HEK293T (cell line): ENCODE results near the gene CACNA1F.

Experiments
- CTCF ChIA-PET: fragments of 350-600 bp; formaldehyde crosslinking; extraction: SDS; loops from one replicate; lab custom pipeline; 2021; ENCODE audit warnings: antibody characterized with exemption, inconsistent platforms; lab: Yijun Ruan, JAX
- POLR2A ChIA-PET: fragments of 350-600 bp; formaldehyde crosslinking; extraction: SDS; loops from one replicate; lab custom pipeline; 2020; ENCODE audit warnings: antibody characterized with exemption, inconsistent platforms; lab: Yijun Ruan, JAX
- DNase-seq: peaks from one replicate; pipeline ENCODE4 v3.0.0; 2012; ENCODE audit warnings: mixed read lengths; ENCODE audit errors: extremely low spot score
- ARNT ChIP-seq: fragments of 450-650 bp; IDR thresholded peaks from 2 replicates; pipeline ENCODE4 v1.6.1; 2017; ENCODE audit warnings: mild to moderate bottlenecking
- BHLHE40 ChIP-seq: fragments of 450-650 bp; IDR thresholded peaks from 2 replicates; pipeline ENCODE4 v1.6.1; 2016; ENCODE audit warnings: mild to moderate bottlenecking, moderate library complexity, borderline replicate concordance
- CTBP1 ChIP-seq: fragments of 450-650 bp; IDR thresholded peaks from 2 replicates; pipeline ENCODE4 v1.6.1; 2016; ENCODE audit warnings: borderline replicate concordance
- ELF4 ChIP-seq: fragments of 450-650 bp; IDR thresholded peaks from 2 replicates; pipeline ENCODE4 v1.6.1; 2017; ENCODE audit warnings: antibody characterized with exemption
- FOXA1 ChIP-seq: fragments of 450-650 bp; IDR thresholded peaks from 2 replicates; pipeline ENCODE4 v1.6.1; 2016; ENCODE audit warnings: mild to moderate bottlenecking
- FOXK2 ChIP-seq: fragments of 450-650 bp; IDR thresholded peaks from 2 replicates; pipeline ENCODE4 v1.6.1; 2016; ENCODE audit warnings: mild to moderate bottlenecking
- FOXM1 ChIP-seq: fragments of 450-650 bp; IDR thresholded peaks from 2 replicates; pipeline ENCODE4 v1.6.1; 2017; ENCODE audit warnings: mild to moderate bottlenecking, borderline replicate concordance
- HDGF ChIP-seq: fragments of 450-650 bp; IDR thresholded peaks from 2 replicates; pipeline ENCODE4 v1.6.1; 2017; ENCODE audit warnings: antibody characterized with exemption, borderline replicate concordance
- L3MBTL2 ChIP-seq: fragments of 450-650 bp; conservative IDR thresholded peaks from 2 replicates; pipeline ENCODE4 v1.6.1; 2016; ENCODE audit warnings: mild to moderate bottlenecking
- LEF1 ChIP-seq: fragments of 450-650 bp; IDR thresholded peaks from 2 replicates; pipeline ENCODE4 v1.6.1; 2017; ENCODE audit warnings: mild to moderate bottlenecking, borderline replicate concordance
- NFRKB ChIP-seq: fragments of 450-650 bp; IDR thresholded peaks from 2 replicates; pipeline ENCODE4 v1.6.1; 2016; ENCODE audit warnings: mild to moderate bottlenecking, moderate library complexity
- PKNOX1 ChIP-seq: fragments of 450-650 bp; IDR thresholded peaks from 2 replicates; pipeline ENCODE4 v1.6.1; 2016
- SP1 ChIP-seq: fragments of 450-650 bp; IDR thresholded peaks from 2 replicates; pipeline ENCODE4 v1.6.1; 2017
- SUZ12 ChIP-seq: fragments of 450-650 bp; IDR thresholded peaks from 2 replicates; pipeline ENCODE4 v1.6.1; 2016; ENCODE audit warnings: mild to moderate bottlenecking
- TARDBP ChIP-seq: fragments of 450-650 bp; IDR thresholded peaks from 2 replicates; pipeline ENCODE4 v1.6.1; 2016
- ZNF384 ChIP-seq: fragments of 450-650 bp; IDR thresholded peaks from 2 replicates; pipeline ENCODE4 v1.6.1; 2016

CACNA1F gene

GRCh38 chrX:49244207-49244606 lies 11.1 kb upstream of the CACNA1F start:
- DNase-seq: no peak
- TF ChIP-seq SP1: no peak
- TF ChIP-seq HDGF: no peak
- no peak for TF ChIP-seq SUZ12
- no peak for TF ChIP-seq BHLHE40
- TF ChIP-seq NFRKB: no peak
- no peak for TF ChIP-seq TARDBP
- TF ChIP-seq FOXK2: no peak
- TF ChIP-seq ELF4: no peak
- TF ChIP-seq FOXM1: no peak
- TF ChIP-seq CTBP1: no peak
- TF ChIP-seq PKNOX1: no peak
- TF ChIP-seq ARNT: no peak
- no peak for TF ChIP-seq ZNF384
- no peak for TF ChIP-seq FOXA1
- TF ChIP-seq L3MBTL2: no peak
- TF ChIP-seq LEF1: no peak
- ChIA-PET CTCF (no interaction called here), POLR2A (no interaction called here)

- POLR2A ChIA-PET: no interaction called here
Measured at GRCh38 chrX:49243166-49243565, 10.0 kb upstream of the CACNA1F start.

GRCh38 chrX:49242545-49243066 lies 9.5 kb upstream of the CACNA1F start:
- no peak for TF ChIP-seq FOXA1
- no peak for TF ChIP-seq HDGF
- no peak for TF ChIP-seq L3MBTL2
- no peak for TF ChIP-seq CTBP1
- ChIA-PET CTCF (no interaction called here), POLR2A (no interaction called here)
- DNase-seq: no peak

More at GRCh38 chrX:49243166-49243565, 10.0 kb upstream of the CACNA1F start:
- DNase-seq: no peak
- CTCF ChIA-PET: no interaction called here
- TF ChIP-seq TARDBP: no peak
- no peak for TF ChIP-seq L3MBTL2
- no peak for TF ChIP-seq FOXA1
- TF ChIP-seq ELF4: no peak
- no peak for TF ChIP-seq SP1
- TF ChIP-seq NFRKB: no peak
- no peak for TF ChIP-seq HDGF
- TF ChIP-seq ZNF384: no peak
- TF ChIP-seq SUZ12: no peak
- TF ChIP-seq BHLHE40: no peak

GRCh38 chrX:49238735-49239134 lies 5.6 kb upstream of the CACNA1F start:
- TF ChIP-seq TARDBP: no peak
- no peak for TF ChIP-seq FOXM1
- no peak for TF ChIP-seq FOXK2
- TF ChIP-seq SUZ12: no peak
- no peak for TF ChIP-seq FOXA1
- no peak for TF ChIP-seq L3MBTL2
- no peak for TF ChIP-seq PKNOX1
- no peak for TF ChIP-seq ELF4
- no peak for TF ChIP-seq SP1
- TF ChIP-seq BHLHE40: no peak
- no peak for TF ChIP-seq HDGF
- no peak for TF ChIP-seq NFRKB
- TF ChIP-seq ZNF384: no peak
- TF ChIP-seq ARNT: no peak
- POLR2A ChIA-PET: no interaction called here
- no peak for DNase-seq
- CTCF ChIA-PET: no interaction called here

- TF ChIP-seq ZNF384 (no peak), TARDBP (no peak), FOXK2 (no peak), BHLHE40 (no peak), FOXM1 (no peak), CTBP1 (no peak), NFRKB (no peak), ELF4 (no peak), LEF1 (no peak), L3MBTL2 (no peak), PKNOX1 (no peak), SUZ12 (no peak), FOXA1 (no peak), SP1 (no peak), ARNT (no peak), HDGF (no peak)
- DNase-seq: no peak
- ChIA-PET POLR2A (no interaction called here), CTCF (no interaction called here)
Measured at GRCh38 chrX:49237060-49237459, 3.9 kb upstream of the CACNA1F start.

GRCh38 chrX:49233887-49234555 lies 881 bp upstream of the CACNA1F start:
- POLR2A ChIA-PET: no interaction called here
- DNase-seq: no peak
- CTCF ChIA-PET: no interaction called here
- no peak for TF ChIP-seq FOXA1
- no peak for TF ChIP-seq ARNT
- TF ChIP-seq FOXK2: no peak
- TF ChIP-seq NFRKB: no peak
- TF ChIP-seq HDGF: no peak
- TF ChIP-seq SUZ12: no peak
- no peak for TF ChIP-seq ELF4
- TF ChIP-seq ZNF384: no peak
- TF ChIP-seq LEF1: no peak
- TF ChIP-seq BHLHE40: no peak
- no peak for TF ChIP-seq L3MBTL2
- no peak for TF ChIP-seq CTBP1
- TF ChIP-seq SP1: no peak
- no peak for TF ChIP-seq TARDBP
- no peak for TF ChIP-seq FOXM1
- TF ChIP-seq PKNOX1: no peak
